Activated CD8-positive, alpha-beta T cell treated with anti-CD3 and anti-CD28 coated beads, Interleukin-2, amount 10 ng/mL, durations not matched to agents 7 days and 5 days (primary cell): Measurements from ENCODE around the gene TBC1D1. TPM values are rescaled to one million over a fixed set of nuclear protein-coding genes. Genes with fewer than 3 reads are reported as not detected.

Source experiments
- ATAC-seq: fragments of 150-1000 bp; cut with Tn5 transposase; one replicate; pipeline ENCODE4 v1.10.0; 2021; ENCODE audit warnings: moderate library complexity
- CTCF ChIA-PET: fragments of 350-600 bp; sonication (Branson Sonifier 250); formaldehyde crosslinking; loops from one replicate; lab custom pipeline; 2021; ENCODE audit warnings: antibody characterized with exemption; lab: Charles Lee
- POLR2A ChIA-PET: fragments of 350-600 bp; sonication (Branson Sonifier 250); formaldehyde crosslinking; loops from one replicate; lab custom pipeline; 2021; ENCODE audit warnings: antibody characterized with exemption; lab: Charles Lee
- DNase-seq: peaks from one replicate; pipeline ENCODE4 v3.0.0-alpha.2; 2020
- H3K27ac Mint-ChIP-seq: one replicate; pipeline ENCODE4 v1.8.0; 2021; ENCODE audit warnings: mild to moderate bottlenecking, mixed read lengths
- H3K27me3 Mint-ChIP-seq: one replicate; pipeline ENCODE4 v1.8.0; 2021; ENCODE audit warnings: low read depth, mixed read lengths
- H3K36me3 Mint-ChIP-seq: one replicate; pipeline ENCODE4 v1.8.0; 2021; ENCODE audit warnings: low read depth, mixed read lengths
- H3K4me1 Mint-ChIP-seq: one replicate; pipeline ENCODE4 v1.8.0; 2021; ENCODE audit warnings: low read depth, mixed read lengths
- H3K4me3 Mint-ChIP-seq: one replicate; pipeline ENCODE4 v1.8.0; 2021; ENCODE audit warnings: mild to moderate bottlenecking, mixed read lengths
- H3K9me3 Mint-ChIP-seq: one replicate; pipeline ENCODE4 v1.8.0; 2022; ENCODE audit warnings: mixed read lengths; ENCODE audit not compliant: insufficient read depth
- total RNA-seq, 2 experiments: library from RNA; stranded (reverse); gene quantifications; one replicate each; pipeline ENCODE4 v1.2.3, GENCODE V29; 2021

TBC1D1 gene
- total RNA-seq, 2 experiments from 2014 or later = 84.4 to 87.6 TPM

GRCh38 chr4:38024206-38024509 is 133.3 kb downstream of the TBC1D1 start:
- Mint-ChIP-seq H3K4me1 (peaks cover 20% of the 10 kb centered on the region), H3K27me3 (no peaks in the 10 kb centered on the region), H3K27ac (no peak overlapping the region), H3K9me3 (no peaks in the 10 kb centered on the region), H3K36me3 (peaks cover 45% of the 10 kb centered on the region), H3K4me3 (no peak overlapping the region)
- ATAC-seq (no peak), DNase-seq (no peak)
- POLR2A ChIA-PET = no interaction called here
- CTCF ChIA-PET = no interaction called here

- H3K36me3 Mint-ChIP-seq = peaks cover 53% of the 10 kb centered on the region
- H3K4me3 Mint-ChIP-seq = no peak overlapping the region
- no peaks in the 10 kb centered on the region for H3K27me3 Mint-ChIP-seq
- ChIA-PET POLR2A (no interaction called here), CTCF (interaction anchor here (0.8 to 1.2 kb wide), 2 partner anchors 10 to 128 kb away, joined by 3 read pairs; no protein-coding TSS in a partner anchor)
- peaks cover 20% of the 10 kb centered on the region for H3K4me1 Mint-ChIP-seq
- H3K9me3 Mint-ChIP-seq = no peaks in the 10 kb centered on the region
- H3K27ac Mint-ChIP-seq = no peak overlapping the region
- no peak for DNase-seq
- no peak for ATAC-seq
Measured at GRCh38 chr4:38025665-38026064, 134.8 kb downstream of the TBC1D1 start.

- H3K9me3 Mint-ChIP-seq = no peaks in the 10 kb centered on the region
- H3K4me1 Mint-ChIP-seq = peaks cover 20% of the 10 kb centered on the region
- H3K27me3 Mint-ChIP-seq = no peaks in the 10 kb centered on the region
- H3K27ac Mint-ChIP-seq = no peak overlapping the region
- CTCF ChIA-PET = interaction anchor here (0.6 to 1.2 kb wide), 3 partner anchors 9 to 129 kb away, joined by 3 read pairs; no protein-coding TSS in a partner anchor
- POLR2A ChIA-PET = interaction anchor here (0.6 to 0.7 kb wide), 2 partner anchors 48 to 412 kb away, joined by 3 read pairs; no protein-coding TSS in a partner anchor
- peak; percentile 57 for ATAC-seq
- no peak for DNase-seq
- no peak overlapping the region for H3K4me3 Mint-ChIP-seq
- peaks cover 47% of the 10 kb centered on the region for H3K36me3 Mint-ChIP-seq
Measured at GRCh38 chr4:38026158-38026740, 135.4 kb downstream of the TBC1D1 start.

- Mint-ChIP-seq H3K4me1 (peaks cover 13% of the 10 kb centered on the region), H3K27ac (no peak overlapping the region), H3K9me3 (no peaks in the 10 kb centered on the region), H3K27me3 (no peaks in the 10 kb centered on the region), H3K4me3 (no peak overlapping the region), H3K36me3 (peaks cover 28% of the 10 kb centered on the region)
- ATAC-seq (no peak), DNase-seq (no peak)
- POLR2A ChIA-PET = no interaction called here
- CTCF ChIA-PET = interaction anchor here (1.2 to 1.6 kb wide), 2 partner anchors 53 to 226 kb away, joined by 3 to 5 read pairs; no protein-coding TSS in a partner anchor
Measured at GRCh38 chr4:38030023-38030422, 139.1 kb downstream of the TBC1D1 start.

- CTCF ChIA-PET = interaction anchor here (0.7 to 3.1 kb wide), 23 partner anchors 8 to 434 kb away, joined by 3 to 26 read pairs (median 4); partner anchors contain the start of gene PGM2
- no peak for ATAC-seq
Measured at GRCh38 chr4:38034986-38035882, 144.3 kb downstream of the TBC1D1 start.

GRCh38 chr4:38036548-38036947 is 145.7 kb downstream of the TBC1D1 start:
- no peaks in the 10 kb centered on the region for H3K4me1 Mint-ChIP-seq
- no peaks in the 10 kb centered on the region for H3K27me3 Mint-ChIP-seq
- no peak for DNase-seq
- ChIA-PET POLR2A (no interaction called here), CTCF (interaction anchor here (0.7 to 3.1 kb wide), 9 partner anchors 58 to 435 kb away, joined by 3 to 26 read pairs (median 11); partner anchors contain the start of gene PGM2)
- no peaks in the 10 kb centered on the region for H3K9me3 Mint-ChIP-seq
- H3K36me3 Mint-ChIP-seq = peaks cover 27% of the 10 kb centered on the region
- no peak for ATAC-seq
- H3K4me3 Mint-ChIP-seq = no peak overlapping the region
- no peak overlapping the region for H3K27ac Mint-ChIP-seq

More at GRCh38 chr4:38034986-38035882, 144.3 kb downstream of the TBC1D1 start:
- Mint-ChIP-seq H3K36me3 (peaks cover 21% of the 10 kb centered on the region), H3K9me3 (no peaks in the 10 kb centered on the region), H3K27ac (no peak overlapping the region), H3K27me3 (no peaks in the 10 kb centered on the region), H3K4me3 (no peak overlapping the region), H3K4me1 (no peaks in the 10 kb centered on the region)
- peak; percentile 54 for DNase-seq
- POLR2A ChIA-PET = no interaction called here

- POLR2A ChIA-PET = no interaction called here
- Mint-ChIP-seq H3K4me1 (no peaks in the 10 kb centered on the region), H3K27me3 (no peaks in the 10 kb centered on the region), H3K27ac (no peak overlapping the region), H3K36me3 (peaks cover 32% of the 10 kb centered on the region), H3K4me3 (no peak overlapping the region), H3K9me3 (no peaks in the 10 kb centered on the region)
- CTCF ChIA-PET = interaction anchor here (0.8 to 1.7 kb wide), 2 partner anchors 32 to 60 kb away, joined by 3 to 4 read pairs; no protein-coding TSS in a partner anchor
- no peak for ATAC-seq
- DNase-seq = no peak
Measured at GRCh38 chr4:38037612-38038011, 146.7 kb downstream of the TBC1D1 start.

- ChIA-PET CTCF (no interaction called here), POLR2A (no interaction called here)
- peaks cover 38% of the 10 kb centered on the region for H3K36me3 Mint-ChIP-seq
- no peaks in the 10 kb centered on the region for H3K9me3 Mint-ChIP-seq
- DNase-seq (no peak), ATAC-seq (no peak)
- no peaks in the 10 kb centered on the region for H3K4me1 Mint-ChIP-seq
- no peaks in the 10 kb centered on the region for H3K27me3 Mint-ChIP-seq
- H3K27ac Mint-ChIP-seq = no peak overlapping the region
- no peak overlapping the region for H3K4me3 Mint-ChIP-seq
Measured at GRCh38 chr4:38040619-38041018, 149.7 kb downstream of the TBC1D1 start.

GRCh38 chr4:38044060-38044459 is 153.2 kb downstream of the TBC1D1 start:
- DNase-seq (no peak), ATAC-seq (no peak)
- Mint-ChIP-seq H3K4me3 (no peak overlapping the region), H3K27me3 (no peaks in the 10 kb centered on the region), H3K36me3 (peaks cover 31% of the 10 kb centered on the region), H3K9me3 (no peaks in the 10 kb centered on the region), H3K4me1 (no peaks in the 10 kb centered on the region), H3K27ac (no peak overlapping the region)
- POLR2A ChIA-PET = no interaction called here
- CTCF ChIA-PET = interaction anchor here (0.6 kb wide), 1 partner anchor 204 kb away, joined by 3 read pairs; no protein-coding TSS in a partner anchor

GRCh38 chr4:38045289-38045988 is 154.6 kb downstream of the TBC1D1 start:
- ATAC-seq (no peak), DNase-seq (no peak)
- Mint-ChIP-seq H3K27me3 (no peaks in the 10 kb centered on the region), H3K4me1 (no peaks in the 10 kb centered on the region), H3K9me3 (no peaks in the 10 kb centered on the region), H3K36me3 (peaks cover 31% of the 10 kb centered on the region), H3K27ac (no peak overlapping the region), H3K4me3 (no peak overlapping the region)
- ChIA-PET POLR2A (no interaction called here), CTCF (interaction anchor here (2.0 kb wide), 1 partner anchor 10 kb away, joined by 6 read pairs; no protein-coding TSS in a partner anchor)

- ChIA-PET CTCF (interaction anchor here (2.0 kb wide), 1 partner anchor 11 kb away, joined by 6 read pairs; no protein-coding TSS in a partner anchor), POLR2A (no interaction called here)
- H3K36me3 Mint-ChIP-seq = peaks cover 25% of the 10 kb centered on the region
- H3K27ac Mint-ChIP-seq = no peak overlapping the region
- no peak for DNase-seq
- H3K4me3 Mint-ChIP-seq = no peak overlapping the region
- H3K9me3 Mint-ChIP-seq = no peaks in the 10 kb centered on the region
- no peak for ATAC-seq
- no peaks in the 10 kb centered on the region for H3K4me1 Mint-ChIP-seq
- no peaks in the 10 kb centered on the region for H3K27me3 Mint-ChIP-seq
Measured at GRCh38 chr4:38046727-38047489, 156.0 kb downstream of the TBC1D1 start.
